Muscle layer of colon (tissue), 2 donors: ENCODE data around the gene CHN2.

Experiments used
- H3K27ac ChIP-seq: one replicate; pipeline ENCODE4 v1.7.0; 2013; ENCODE audit warnings: low read depth, mild to moderate bottlenecking, low read length, moderate library complexity
- H3K27me3 ChIP-seq, 2 donors: one replicate each; pipeline ENCODE4 v1.7.0; 2013; ENCODE audit warnings: low read length in 2 of 2, mild to moderate bottlenecking in 2 of 2; ENCODE audit not compliant: insufficient read depth in 2 of 2, control insufficient read depth in 1 of 2
- H3K36me3 ChIP-seq: one replicate; pipeline ENCODE4 v1.7.0; 2013; ENCODE audit warnings: mild to moderate bottlenecking, low read length; ENCODE audit not compliant: insufficient read depth
- H3K4me1 ChIP-seq: one replicate; pipeline ENCODE4 v1.7.0; 2013; ENCODE audit warnings: mild to moderate bottlenecking, low read length; ENCODE audit not compliant: insufficient read depth
- H3K4me3 ChIP-seq, 2 donors: one replicate each; pipeline ENCODE4 v1.7.0; 2013; ENCODE audit warnings: low read length in 2 of 2, low read depth in 1 of 2, mild to moderate bottlenecking in 1 of 2, moderate library complexity in 1 of 2
- H3K9ac ChIP-seq: one replicate; pipeline ENCODE4 v1.7.0; 2013; ENCODE audit warnings: low read length
- H3K9me3 ChIP-seq: one replicate; pipeline ENCODE4 v1.7.0; 2013; ENCODE audit warnings: mild to moderate bottlenecking, low read length
- donor health status: abdominal sarcoma.
- donor health status: Adenocarcinoma of cecum.

Gene CHN2

DNA sequence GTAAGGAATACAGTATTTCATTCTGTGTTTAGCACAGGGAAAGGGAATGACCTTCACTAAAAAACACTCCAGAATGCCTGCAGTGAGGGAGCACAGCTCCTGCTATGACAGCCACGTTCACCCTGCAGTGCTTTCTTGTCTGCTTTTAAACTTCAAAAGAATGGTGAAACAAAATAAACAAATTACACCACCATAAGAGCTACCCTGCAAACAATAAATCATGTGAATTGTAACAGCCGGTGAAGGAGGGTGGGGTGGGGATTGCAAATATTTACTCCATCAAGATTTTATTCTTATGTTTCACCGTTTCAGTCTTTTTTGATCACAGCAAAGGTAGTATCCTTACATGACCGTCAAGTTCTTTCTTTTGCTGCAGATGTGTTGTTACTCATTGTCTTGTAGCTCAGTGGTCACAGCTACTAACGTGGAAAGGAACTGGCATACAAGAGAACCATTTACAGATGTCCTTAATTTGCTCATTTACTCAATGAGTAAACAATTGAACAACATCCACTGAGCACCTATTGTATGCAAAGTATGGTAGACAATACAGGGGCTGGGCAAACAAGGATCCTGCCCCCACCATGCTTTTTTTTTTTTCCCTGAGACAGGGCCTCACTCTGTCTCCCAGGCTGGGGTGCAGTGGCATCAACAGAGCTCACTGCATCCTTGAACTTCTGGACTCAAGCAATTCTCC lies 4.1 kb upstream of the CHN2 start:
- Histone ChIP-seq H3K27ac (no peak overlapping the region), H3K27me3 (peaks cover 0 to 19% of the 10 kb centered on the region in 2 donors), H3K9ac (no peak overlapping the region), H3K9me3 (no peaks in the 10 kb centered on the region), H3K4me1 (no peaks in the 10 kb centered on the region), H3K4me3 (no peak overlapping the region), H3K36me3 (no peaks in the 10 kb centered on the region)

DNA sequence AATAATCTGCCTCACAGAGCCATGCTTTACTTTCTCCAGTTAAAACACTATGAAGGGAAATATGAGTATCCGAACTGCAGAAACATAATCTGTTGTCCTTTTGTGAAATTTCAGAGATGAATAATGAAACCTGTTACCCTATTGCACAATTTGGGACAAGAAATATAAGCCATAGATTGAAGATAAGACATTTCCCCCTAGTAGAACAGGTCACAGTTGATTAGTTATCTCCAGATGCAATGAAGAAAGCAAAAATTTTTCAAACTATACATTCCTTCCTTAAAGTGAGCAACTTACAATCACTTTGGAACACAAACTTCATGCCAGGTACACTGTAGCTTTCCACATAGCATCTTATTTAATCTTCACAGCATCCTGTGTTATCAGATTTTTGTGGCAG lies 2.3 kb upstream of the CHN2 start:
- no peak overlapping the region for H3K27ac ChIP-seq
- peaks cover 3 to 19% of the 10 kb centered on the region in 2 donors for H3K27me3 ChIP-seq
- no peak overlapping the region for H3K9ac ChIP-seq
- H3K9me3 ChIP-seq: no peaks in the 10 kb centered on the region
- no peak overlapping the region for H3K4me3 ChIP-seq
- H3K36me3 ChIP-seq: no peaks in the 10 kb centered on the region
- no peaks in the 10 kb centered on the region for H3K4me1 ChIP-seq

- Histone ChIP-seq H3K36me3 (no peaks in the 10 kb centered on the region), H3K27me3 (peaks cover 5 to 19% of the 10 kb centered on the region in 2 donors), H3K27ac (no peak overlapping the region), H3K9ac (no peak overlapping the region), H3K9me3 (no peaks in the 10 kb centered on the region), H3K4me1 (no peaks in the 10 kb centered on the region), H3K4me3 (no peak overlapping the region)
Observed at GRCh38 chr7:29192811-29193210, 1.8 kb upstream of the CHN2 start.

- Histone ChIP-seq H3K27ac (no peak overlapping the region), H3K9me3 (no peaks in the 10 kb centered on the region), H3K27me3 (peaks cover 5 to 19% of the 10 kb centered on the region in 2 donors), H3K4me1 (no peaks in the 10 kb centered on the region), H3K4me3 (no peak overlapping the region), H3K9ac (no peak overlapping the region), H3K36me3 (no peaks in the 10 kb centered on the region)
Observed at GRCh38 chr7:29193316-29194205, 1.0 kb upstream of the CHN2 start.

DNA sequence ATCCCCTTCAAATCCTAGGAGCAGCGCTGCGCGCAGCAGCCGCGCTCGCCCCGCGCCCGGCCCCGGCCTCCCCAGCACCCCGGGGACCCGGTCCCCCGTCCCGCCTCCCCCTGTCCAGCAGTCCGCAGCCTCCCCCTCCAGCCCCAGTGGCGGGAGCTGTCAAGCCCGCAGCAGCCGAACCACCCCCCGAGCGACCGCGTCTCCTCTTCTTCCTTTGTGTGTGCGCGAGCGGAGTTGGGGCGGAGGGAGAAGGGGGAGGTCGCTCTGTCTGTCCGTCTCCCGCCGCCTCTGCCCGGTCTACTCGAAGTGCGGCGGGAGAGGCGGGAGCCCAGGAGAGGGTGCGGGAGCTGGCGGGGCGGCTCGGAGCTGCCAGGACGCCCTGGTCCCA lies 375 bp upstream of the CHN2 start:
- no peaks in the 10 kb centered on the region for H3K9me3 ChIP-seq
- no peaks in the 10 kb centered on the region for H3K36me3 ChIP-seq
- H3K27me3 ChIP-seq: peaks cover 5 to 19% of the 10 kb centered on the region in 2 donors
- H3K4me3 ChIP-seq: peak overlapping the region; percentile 52 to 66
- no peaks in the 10 kb centered on the region for H3K4me1 ChIP-seq
- H3K9ac ChIP-seq: no peak overlapping the region
- H3K27ac ChIP-seq: no peak overlapping the region

DNA sequence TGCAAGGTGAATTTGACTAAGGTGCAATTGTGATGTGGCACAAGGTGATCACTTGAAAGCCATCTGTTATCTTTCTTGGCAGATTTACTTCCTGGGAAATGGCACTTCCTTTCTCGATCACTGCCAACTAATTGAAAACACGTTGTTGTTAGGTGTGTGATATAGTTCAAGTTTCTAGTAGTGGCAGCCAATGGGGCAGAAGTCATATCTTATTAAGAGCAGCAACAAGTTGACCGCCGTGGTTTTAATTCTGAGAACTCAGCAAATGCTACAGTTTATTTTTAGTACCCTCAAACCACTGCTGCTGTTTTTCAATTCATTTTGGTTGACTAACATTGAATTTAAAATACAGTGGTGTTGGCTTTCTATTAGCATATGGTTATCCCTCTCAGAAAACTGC lies 1.6 kb downstream of the CHN2 start:
- H3K9me3 ChIP-seq: no peaks in the 10 kb centered on the region
- no peak overlapping the region for H3K4me3 ChIP-seq
- H3K27me3 ChIP-seq: peaks cover 5 to 19% of the 10 kb centered on the region in 2 donors
- no peak overlapping the region for H3K27ac ChIP-seq
- H3K9ac ChIP-seq: no peak overlapping the region
- H3K4me1 ChIP-seq: no peaks in the 10 kb centered on the region
- H3K36me3 ChIP-seq: no peaks in the 10 kb centered on the region

DNA sequence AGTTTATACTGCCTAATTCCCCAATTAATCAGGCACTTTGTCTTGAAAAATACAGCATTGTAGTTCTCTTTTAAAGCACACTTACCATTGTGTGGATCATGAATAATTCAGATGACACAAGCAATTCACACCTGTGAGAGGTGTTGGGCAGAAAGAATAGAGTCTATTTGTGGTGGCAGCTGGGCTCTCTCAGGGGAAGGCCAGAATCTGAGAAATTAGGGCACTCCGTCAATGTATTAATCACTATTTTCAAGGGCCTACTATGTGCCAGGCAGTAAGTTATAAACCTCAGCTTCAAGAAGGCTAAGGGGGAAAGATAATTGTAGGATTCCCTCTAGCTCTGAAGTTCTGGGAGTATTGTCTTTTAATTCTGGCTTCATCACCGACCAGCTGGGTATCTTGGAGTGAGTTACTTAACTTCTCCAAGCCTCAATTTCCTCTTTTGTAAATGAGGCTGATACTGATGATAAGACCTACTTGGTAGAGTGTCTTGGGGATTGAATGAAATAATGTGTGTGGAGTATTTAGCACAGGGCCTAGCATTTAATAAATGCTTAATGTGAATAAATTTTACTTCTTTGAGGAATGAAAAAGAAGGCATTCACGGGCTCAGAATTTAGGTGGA lies 2.5 kb downstream of the CHN2 start:
- no peak overlapping the region for H3K9ac ChIP-seq
- H3K27ac ChIP-seq: no peak overlapping the region
- H3K4me1 ChIP-seq: no peaks in the 10 kb centered on the region
- H3K9me3 ChIP-seq: no peaks in the 10 kb centered on the region
- H3K36me3 ChIP-seq: no peaks in the 10 kb centered on the region
- peaks cover 5 to 19% of the 10 kb centered on the region in 2 donors for H3K27me3 ChIP-seq
- no peak overlapping the region for H3K4me3 ChIP-seq

DNA sequence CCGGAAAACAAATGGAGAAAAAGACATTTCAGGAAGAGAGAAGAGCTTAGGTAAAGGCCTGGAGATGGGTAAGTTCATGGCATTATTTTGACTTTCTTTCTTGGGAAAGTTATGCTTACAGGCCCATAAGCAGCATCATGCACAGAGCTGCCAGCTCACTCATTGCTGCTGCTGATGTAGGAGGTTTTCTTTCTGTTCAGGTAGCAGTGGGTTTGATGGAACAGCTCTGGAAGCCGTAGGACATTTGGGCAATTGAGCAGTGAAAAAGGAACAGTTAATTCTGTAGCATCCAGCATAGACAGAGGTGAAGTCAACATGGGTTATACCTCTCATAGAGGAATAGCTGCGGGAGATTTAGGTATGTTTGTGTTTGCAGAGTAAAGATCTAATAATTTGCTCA lies 3.3 kb downstream of the CHN2 start:
- Histone ChIP-seq H3K4me3 (no peak overlapping the region), H3K27ac (no peak overlapping the region), H3K9ac (no peak overlapping the region), H3K36me3 (no peaks in the 10 kb centered on the region), H3K4me1 (no peaks in the 10 kb centered on the region), H3K27me3 (peaks cover 5 to 19% of the 10 kb centered on the region in 2 donors), H3K9me3 (no peaks in the 10 kb centered on the region)

GRCh38 chr7:29199776-29200175 lies 5.2 kb downstream of the CHN2 start:
- no peaks in the 10 kb centered on the region for H3K9me3 ChIP-seq
- H3K4me3 ChIP-seq: no peak overlapping the region
- H3K4me1 ChIP-seq: no peaks in the 10 kb centered on the region
- no peak overlapping the region for H3K9ac ChIP-seq
- H3K36me3 ChIP-seq: no peaks in the 10 kb centered on the region
- no peak overlapping the region for H3K27ac ChIP-seq
- H3K27me3 ChIP-seq: peaks cover 5% of the 10 kb centered on the region in 2 donors

GRCh38 chr7:29202651-29203069 lies 8.1 kb downstream of the CHN2 start:
- Histone ChIP-seq H3K4me3 (no peak overlapping the region), H3K9ac (no peak overlapping the region), H3K27ac (no peak overlapping the region), H3K4me1 (no peaks in the 10 kb centered on the region), H3K27me3 (no peaks in the 10 kb centered on the region), H3K36me3 (no peaks in the 10 kb centered on the region), H3K9me3 (no peaks in the 10 kb centered on the region)

DNA sequence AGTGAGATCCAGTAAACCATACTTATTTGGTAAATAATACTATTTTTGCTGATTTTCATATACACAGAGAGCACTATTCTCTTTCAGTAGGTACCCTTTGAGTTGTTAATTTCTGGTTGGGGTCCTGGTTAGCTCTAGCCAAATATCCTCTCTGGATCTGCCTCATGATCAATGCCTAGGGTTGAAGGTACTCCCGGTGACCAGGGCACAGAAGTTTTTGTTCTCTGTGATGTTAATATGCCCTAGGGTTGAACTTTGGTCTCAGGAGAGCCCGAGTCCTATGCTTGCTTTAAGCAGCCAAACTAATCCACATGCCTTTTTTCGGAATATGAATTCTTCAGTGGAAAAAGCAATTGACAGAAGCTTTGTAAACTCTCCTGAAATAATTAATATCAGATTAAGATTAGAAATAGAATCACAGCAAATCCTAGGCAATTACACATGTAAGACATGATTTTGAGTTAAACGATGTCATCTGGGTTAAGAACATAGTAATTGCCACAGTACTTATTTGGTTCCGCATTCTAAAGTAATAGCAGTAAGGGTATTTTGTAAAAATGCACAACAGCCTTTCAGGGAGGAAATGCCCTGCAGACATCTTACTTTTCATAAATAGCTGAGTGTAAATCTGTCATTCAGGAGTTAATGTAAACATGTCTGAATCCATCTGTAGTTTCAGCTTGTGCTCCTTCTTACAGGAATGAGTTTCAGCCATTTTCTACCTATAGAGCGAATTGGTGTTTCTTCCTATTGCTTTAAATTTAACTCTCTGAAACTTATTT lies 10.1 kb downstream of the CHN2 start:
- H3K36me3 ChIP-seq: no peaks in the 10 kb centered on the region
- H3K27ac ChIP-seq: no peak overlapping the region
- no peaks in the 10 kb centered on the region for H3K4me1 ChIP-seq
- H3K9ac ChIP-seq: no peak overlapping the region
- H3K27me3 ChIP-seq: no peaks in the 10 kb centered on the region
- no peaks in the 10 kb centered on the region for H3K9me3 ChIP-seq
- no peak overlapping the region for H3K4me3 ChIP-seq
